PFSK-1 (cell line): ENCODE data around the gene UBE2L5.

Experiments
- FOXP2 ChIP-seq: optimal IDR thresholded peaks from 2 replicates; pipeline ENCODE3; 2011; ENCODE audit warnings: borderline replicate concordance, control low read depth, inconsistent platforms; ENCODE audit not compliant: insufficient read depth; ENCODE audit errors: extremely low read length, extremely low read depth
- POLR2AphosphoS5 ChIP-seq: IDR thresholded peaks from 2 replicates; pipeline ENCODE4 v1.6.1; 2012; ENCODE audit warnings: low read depth, mild to moderate bottlenecking, control low read depth, low read length, moderate library complexity
- SIN3A ChIP-seq: IDR thresholded peaks from 2 replicates; pipeline ENCODE4 v1.6.1; 2012; ENCODE audit warnings: mild to moderate bottlenecking, low read length, moderate library complexity, borderline replicate concordance; ENCODE audit not compliant: insufficient read depth
- TAF1 ChIP-seq: IDR thresholded peaks from 2 replicates; pipeline ENCODE4 v1.6.1; 2012; ENCODE audit warnings: low read length, control low read depth, borderline replicate concordance; ENCODE audit not compliant: insufficient read depth
- TF ChIP-seq, protein P1 (sequence below), 2 experiments: IDR thresholded peaks; 2 replicates each; pipeline versions ENCODE4 v1.6.1 to v1.8.0; 2011 to 2012; ENCODE audit warnings: low read depth in 2 of 2, low read length in 2 of 2, control low read depth in 1 of 2, inconsistent platforms in 1 of 2, mild to moderate bottlenecking in 1 of 2, moderate library complexity in 1 of 2; ENCODE audit not compliant: insufficient read depth in 1 of 2

UBE2L5 gene

DNA sequence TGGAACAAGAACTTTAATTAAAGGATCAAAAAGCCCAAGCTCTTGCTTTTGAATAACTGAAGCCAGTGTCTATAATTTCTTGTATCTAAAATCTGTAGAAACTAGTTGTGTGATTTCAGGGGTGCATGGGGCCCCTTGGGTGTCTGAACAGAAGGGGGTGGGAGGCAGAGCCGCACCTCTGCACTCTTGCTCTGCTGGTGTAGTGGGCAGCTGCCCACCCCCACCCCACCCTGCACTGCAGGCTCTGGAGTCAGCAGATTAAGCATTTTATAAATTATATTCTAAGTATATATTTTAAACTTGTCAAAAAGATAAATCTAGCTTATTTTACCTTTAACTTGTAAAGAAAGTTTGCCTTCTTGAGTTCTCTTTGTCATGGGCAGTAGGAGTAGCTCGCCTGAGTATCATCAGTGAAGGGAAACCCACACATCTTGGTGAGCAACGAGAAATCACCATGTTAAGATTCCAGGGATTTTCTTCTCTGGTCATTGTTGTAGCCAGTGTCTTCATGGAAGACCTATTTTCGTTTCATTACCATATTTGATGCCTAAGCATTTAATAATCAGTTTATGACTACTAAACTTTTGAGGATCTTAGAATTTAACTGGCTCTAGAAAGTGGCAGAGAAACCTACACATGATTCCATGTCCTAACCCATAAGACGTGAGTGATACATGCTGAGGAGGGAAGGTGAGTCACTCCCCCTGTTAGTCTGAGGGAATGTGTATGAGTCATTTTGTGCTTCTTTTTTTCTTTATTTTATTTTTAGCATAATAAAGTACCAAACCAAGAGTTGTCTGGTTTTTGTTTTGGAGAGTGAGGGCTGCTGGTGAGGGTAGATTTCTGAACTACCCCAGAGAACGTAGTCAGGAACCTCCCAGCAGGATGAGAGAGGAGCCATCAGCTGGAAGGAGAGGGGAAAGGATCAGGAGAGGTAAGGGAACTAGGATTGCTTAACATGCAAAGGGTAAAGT, 7.7 kb downstream of the UBE2L5 start:
- no peak for TF ChIP-seq TAF1
- no peak for TF ChIP-seq SIN3A
- no peak for TF ChIP-seq POLR2AphosphoS5
- no peak for TF ChIP-seq FOXP2
- TF ChIP-seq, protein P1, sequence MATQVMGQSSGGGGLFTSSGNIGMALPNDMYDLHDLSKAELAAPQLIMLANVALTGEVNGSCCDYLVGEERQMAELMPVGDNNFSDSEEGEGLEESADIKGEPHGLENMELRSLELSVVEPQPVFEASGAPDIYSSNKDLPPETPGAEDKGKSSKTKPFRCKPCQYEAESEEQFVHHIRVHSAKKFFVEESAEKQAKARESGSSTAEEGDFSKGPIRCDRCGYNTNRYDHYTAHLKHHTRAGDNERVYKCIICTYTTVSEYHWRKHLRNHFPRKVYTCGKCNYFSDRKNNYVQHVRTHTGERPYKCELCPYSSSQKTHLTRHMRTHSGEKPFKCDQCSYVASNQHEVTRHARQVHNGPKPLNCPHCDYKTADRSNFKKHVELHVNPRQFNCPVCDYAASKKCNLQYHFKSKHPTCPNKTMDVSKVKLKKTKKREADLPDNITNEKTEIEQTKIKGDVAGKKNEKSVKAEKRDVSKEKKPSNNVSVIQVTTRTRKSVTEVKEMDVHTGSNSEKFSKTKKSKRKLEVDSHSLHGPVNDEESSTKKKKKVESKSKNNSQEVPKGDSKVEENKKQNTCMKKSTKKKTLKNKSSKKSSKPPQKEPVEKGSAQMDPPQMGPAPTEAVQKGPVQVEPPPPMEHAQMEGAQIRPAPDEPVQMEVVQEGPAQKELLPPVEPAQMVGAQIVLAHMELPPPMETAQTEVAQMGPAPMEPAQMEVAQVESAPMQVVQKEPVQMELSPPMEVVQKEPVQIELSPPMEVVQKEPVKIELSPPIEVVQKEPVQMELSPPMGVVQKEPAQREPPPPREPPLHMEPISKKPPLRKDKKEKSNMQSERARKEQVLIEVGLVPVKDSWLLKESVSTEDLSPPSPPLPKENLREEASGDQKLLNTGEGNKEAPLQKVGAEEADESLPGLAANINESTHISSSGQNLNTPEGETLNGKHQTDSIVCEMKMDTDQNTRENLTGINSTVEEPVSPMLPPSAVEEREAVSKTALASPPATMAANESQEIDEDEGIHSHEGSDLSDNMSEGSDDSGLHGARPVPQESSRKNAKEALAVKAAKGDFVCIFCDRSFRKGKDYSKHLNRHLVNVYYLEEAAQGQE (IDR thresholded peaks at IDR 0.05; ENCODE audit: insufficient read depth in 1 of 2, low read depth in 2 of 2, low read length in 2 of 2) = no peak

DNA sequence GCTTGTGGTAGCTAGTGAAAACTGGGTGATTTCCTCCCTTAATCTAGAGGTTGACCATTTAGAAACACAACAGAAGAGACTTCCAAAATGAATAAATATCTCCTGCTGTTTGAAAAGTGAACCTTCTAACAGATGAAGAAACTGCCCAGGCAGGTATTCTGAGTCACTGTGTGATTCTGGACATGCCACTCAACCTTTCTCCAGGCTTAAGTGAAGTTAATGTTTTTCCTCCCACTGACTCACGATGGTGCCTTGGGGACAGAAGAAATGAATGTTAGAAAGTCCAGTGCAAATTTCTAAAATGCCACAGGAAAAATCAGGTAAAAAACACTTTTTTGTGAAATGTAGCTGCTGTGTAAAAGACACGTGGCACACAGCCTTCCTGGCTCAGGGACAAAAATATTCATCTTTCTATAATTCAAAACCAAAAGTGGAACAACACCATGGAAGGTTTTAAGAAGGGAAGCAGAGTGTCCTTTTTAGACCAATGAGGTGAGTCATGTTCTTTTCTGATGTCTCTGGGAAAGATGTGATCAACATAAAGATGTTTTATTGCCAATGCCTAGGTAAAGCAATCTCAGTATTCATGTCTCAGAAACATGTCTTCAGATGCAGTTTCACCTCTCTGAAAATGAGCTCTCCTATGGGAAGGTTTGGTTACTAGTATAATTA, 9.1 kb downstream of the UBE2L5 start:
- TF ChIP-seq TAF1 (no peak), FOXP2 (no peak), SIN3A (no peak), POLR2AphosphoS5 (no peak)
- TF ChIP-seq, protein P1 (IDR thresholded peaks at IDR 0.05; ENCODE audit: insufficient read depth in 1 of 2, low read depth in 2 of 2, low read length in 2 of 2) = no peak

DNA sequence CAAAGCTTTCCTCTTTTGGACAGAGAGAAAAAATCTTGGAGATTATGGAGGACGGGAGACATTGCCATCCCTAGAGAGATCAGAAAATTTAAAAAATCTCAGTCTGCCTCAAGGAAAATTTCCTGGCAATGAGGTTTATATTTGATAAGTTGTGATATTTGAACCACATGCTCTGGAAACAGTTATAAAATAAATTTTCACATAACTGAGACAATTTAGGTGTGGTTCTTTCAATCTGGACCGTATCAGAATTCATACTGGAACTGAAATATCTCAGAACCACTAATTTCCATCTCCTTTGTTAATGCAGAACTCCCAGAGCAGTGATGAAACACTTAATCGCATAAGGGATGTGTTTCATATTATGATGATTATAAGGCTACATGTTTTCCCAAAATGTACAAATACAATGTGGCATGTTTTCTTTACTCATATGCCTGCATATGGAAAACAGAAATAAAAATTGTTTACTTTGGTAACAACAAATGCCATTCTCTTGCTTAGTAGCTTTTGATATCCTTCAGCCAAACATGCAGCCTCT, 13.7 kb downstream of the UBE2L5 start:
- TF ChIP-seq POLR2AphosphoS5 = no peak
- TF ChIP-seq TAF1 = no peak
- TF ChIP-seq, protein P1 (IDR thresholded peaks at IDR 0.05; ENCODE audit: insufficient read depth in 1 of 2, low read depth in 2 of 2, low read length in 2 of 2) = no peak
- TF ChIP-seq SIN3A = no peak
- TF ChIP-seq FOXP2 = no peak

DNA sequence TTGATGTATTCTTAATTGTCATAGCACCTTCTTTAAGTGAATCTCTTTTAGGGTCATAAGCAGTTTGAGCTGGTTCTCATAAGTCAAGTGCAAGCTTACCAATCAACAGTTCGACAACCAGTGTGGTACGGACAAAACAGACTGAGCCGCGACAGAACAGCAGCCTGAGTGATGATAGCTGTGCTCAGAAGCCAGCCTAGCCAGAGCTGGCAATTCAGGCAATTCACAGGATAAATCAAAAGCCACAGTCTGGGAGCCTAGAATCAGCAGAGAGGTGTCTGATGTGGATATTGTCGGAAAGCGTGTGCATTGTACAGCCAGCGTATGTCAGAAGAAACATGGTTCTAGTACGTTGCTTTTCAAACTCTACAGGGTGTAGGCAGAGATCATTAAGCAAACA, 14.9 kb downstream of the UBE2L5 start:
- TF ChIP-seq TAF1 (no peak), POLR2AphosphoS5 (no peak), SIN3A (no peak), FOXP2 (no peak)
- TF ChIP-seq, protein P1 (IDR thresholded peaks at IDR 0.05; ENCODE audit: insufficient read depth in 1 of 2, low read depth in 2 of 2, low read length in 2 of 2) = no peak
